ENCODE measurements around the gene ABCG1.
"Not testable (repeated sequence)": the region's sequence is repeated elsewhere in the genome, so short reads cannot be mapped to it uniquely, and the experiment has no call there.

Gene ABCG1

GRCh38 chr21:42218836-42219605 lies at the start of gene ABCG1:
ABCG1 (plus strand) TSS chr21:42219140; CDS start chr21:42219263, 123 bp downstream.
- DNase-seq: peak in 41 of 42 donors; percentile 14 to 89 (median 76)

GRCh38 chr21:42169758-42170157 lies 49.2 kb upstream of the ABCG1 start:
- intact Hi-C loops (cut with DNase I): loop anchor here (5.0 kb wide), 1 partner anchor 53 kb away; no protein-coding TSS in a partner anchor
- DNase-seq: no peak

More at GRCh38 chr21:42218836-42219605, at the start of gene ABCG1:
- intact Hi-C loops (cut with DNase I): no loop called here

GRCh38 chr21:42171091-42172053 lies 47.6 kb upstream of the ABCG1 start:
- intact Hi-C loops (cut with DNase I): loop anchor here (5.0 kb wide), 1 partner anchor 51 kb away; no protein-coding TSS in a partner anchor
- DNase-seq: peak in 41 of 42 donors; percentile 41 to 94 (median 82)

- DNase-seq: peak in 6 of 42 donors; percentile 8 to 45 (median 29)
- intact Hi-C loops (cut with DNase I): loop anchor here (5.0 kb wide), 1 partner anchor 49 kb away; no protein-coding TSS in a partner anchor
Observed at GRCh38 chr21:42172596-42173483, 46.1 kb upstream of the ABCG1 start.

- intact Hi-C loops (cut with DNase I): loop anchor here (5.0 kb wide), 1 partner anchor 48 kb away; no protein-coding TSS in a partner anchor
- DNase-seq: peak in 5 of 42 donors; percentile 15 to 41 (median 36)
Observed at GRCh38 chr21:42174173-42174572, 44.8 kb upstream of the ABCG1 start.

- intact Hi-C loops (cut with DNase I): no loop called here
- peak in 2 of 42 donors; percentile 28 to 35 for DNase-seq
Observed at GRCh38 chr21:42175110-42175710, 43.7 kb upstream of the ABCG1 start.

GRCh38 chr21:42176859-42177258 lies 42.1 kb upstream of the ABCG1 start:
- intact Hi-C loops (cut with DNase I): no loop called here
- peak in 2 of 42 donors; percentile 25 to 32 for DNase-seq

- DNase-seq: peak in 34 of 42 donors; percentile 29 to 80 (median 62)
- intact Hi-C loops (cut with DNase I): no loop called here
Observed at GRCh38 chr21:42179316-42179715, 39.6 kb upstream of the ABCG1 start.

- intact Hi-C loops (cut with DNase I): not testable (repeated sequence)
- peak in 1 of 42 donors; percentile 27 for DNase-seq
Observed at GRCh38 chr21:42180001-42180400, 38.9 kb upstream of the ABCG1 start.

GRCh38 chr21:42182713-42183371 lies 36.1 kb upstream of the ABCG1 start:
- intact Hi-C loops (cut with DNase I): no loop called here
- DNase-seq: peak in 1 of 42 donors; percentile 12

GRCh38 chr21:42183374-42184266 lies 35.3 kb upstream of the ABCG1 start:
- intact Hi-C loops (cut with DNase I): no loop called here
- DNase-seq: peak in 2 of 42 donors; percentile 3 to 18

- peak in 1 of 42 donors; percentile 3 for DNase-seq
- intact Hi-C loops (cut with DNase I): no loop called here
Observed at GRCh38 chr21:42186591-42186990, 32.3 kb upstream of the ABCG1 start.

- peak in 6 of 42 donors; percentile 35 to 54 (median 44) for DNase-seq
- intact Hi-C loops (cut with DNase I): no loop called here
Observed at GRCh38 chr21:42187976-42188653, 30.8 kb upstream of the ABCG1 start.

- peak in 1 of 42 donors; percentile 40 for DNase-seq
- intact Hi-C loops (cut with DNase I): no loop called here
Observed at GRCh38 chr21:42188663-42189062, 30.3 kb upstream of the ABCG1 start.

GRCh38 chr21:42189431-42189830 lies 29.5 kb upstream of the ABCG1 start:
- intact Hi-C loops (cut with DNase I): no loop called here
- DNase-seq: no peak
